PFSK-1 (cell line): ENCODE measurements around the gene STAU1.

Source experiments
- FOXP2 ChIP-seq: optimal IDR thresholded peaks from 2 replicates; pipeline ENCODE3; 2011; ENCODE audit warnings: borderline replicate concordance, control low read depth, inconsistent platforms; ENCODE audit not compliant: insufficient read depth; ENCODE audit errors: extremely low read length, extremely low read depth
- POLR2AphosphoS5 ChIP-seq: IDR thresholded peaks from 2 replicates; pipeline ENCODE4 v1.6.1; 2012; ENCODE audit warnings: low read depth, mild to moderate bottlenecking, control low read depth, low read length, moderate library complexity
- REST ChIP-seq, 2 experiments: IDR thresholded peaks; 2 replicates each; pipeline versions ENCODE4 v1.6.1 to v1.8.0; 2011 to 2012; ENCODE audit warnings: low read depth in 2 of 2, low read length in 2 of 2, control low read depth in 1 of 2, inconsistent platforms in 1 of 2, mild to moderate bottlenecking in 1 of 2, moderate library complexity in 1 of 2; ENCODE audit not compliant: insufficient read depth in 1 of 2
- SIN3A ChIP-seq: IDR thresholded peaks from 2 replicates; pipeline ENCODE4 v1.6.1; 2012; ENCODE audit warnings: mild to moderate bottlenecking, low read length, moderate library complexity, borderline replicate concordance; ENCODE audit not compliant: insufficient read depth
- TAF1 ChIP-seq: IDR thresholded peaks from 2 replicates; pipeline ENCODE4 v1.6.1; 2012; ENCODE audit warnings: low read length, control low read depth, borderline replicate concordance; ENCODE audit not compliant: insufficient read depth

STAU1 gene

DNA sequence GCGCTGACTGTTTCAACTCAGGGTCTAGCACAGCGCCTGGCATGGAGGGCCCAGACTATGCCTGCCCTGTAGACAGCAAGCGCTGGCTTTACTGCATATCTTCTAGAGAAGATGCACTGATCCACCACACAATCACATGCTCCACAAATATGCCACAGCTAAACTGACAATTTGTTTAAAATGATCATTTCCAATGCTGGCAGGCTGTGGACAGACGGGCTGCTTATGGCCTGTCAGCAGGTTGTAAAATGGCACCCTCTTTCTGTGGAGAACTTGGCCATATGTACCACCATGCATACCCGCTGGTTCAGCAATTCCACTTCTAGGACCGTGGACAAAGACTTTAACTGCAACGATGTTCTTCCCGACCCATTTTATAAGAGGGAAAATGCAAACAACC, 40.8 kb downstream of the STAU1 start:
- TF ChIP-seq REST (IDR thresholded peaks at IDR 0.05; ENCODE audit: insufficient read depth in 1 of 2, low read depth in 2 of 2, low read length in 2 of 2) (no peak), FOXP2 (no peak), SIN3A (no peak), TAF1 (no peak), POLR2AphosphoS5 (no peak)

DNA sequence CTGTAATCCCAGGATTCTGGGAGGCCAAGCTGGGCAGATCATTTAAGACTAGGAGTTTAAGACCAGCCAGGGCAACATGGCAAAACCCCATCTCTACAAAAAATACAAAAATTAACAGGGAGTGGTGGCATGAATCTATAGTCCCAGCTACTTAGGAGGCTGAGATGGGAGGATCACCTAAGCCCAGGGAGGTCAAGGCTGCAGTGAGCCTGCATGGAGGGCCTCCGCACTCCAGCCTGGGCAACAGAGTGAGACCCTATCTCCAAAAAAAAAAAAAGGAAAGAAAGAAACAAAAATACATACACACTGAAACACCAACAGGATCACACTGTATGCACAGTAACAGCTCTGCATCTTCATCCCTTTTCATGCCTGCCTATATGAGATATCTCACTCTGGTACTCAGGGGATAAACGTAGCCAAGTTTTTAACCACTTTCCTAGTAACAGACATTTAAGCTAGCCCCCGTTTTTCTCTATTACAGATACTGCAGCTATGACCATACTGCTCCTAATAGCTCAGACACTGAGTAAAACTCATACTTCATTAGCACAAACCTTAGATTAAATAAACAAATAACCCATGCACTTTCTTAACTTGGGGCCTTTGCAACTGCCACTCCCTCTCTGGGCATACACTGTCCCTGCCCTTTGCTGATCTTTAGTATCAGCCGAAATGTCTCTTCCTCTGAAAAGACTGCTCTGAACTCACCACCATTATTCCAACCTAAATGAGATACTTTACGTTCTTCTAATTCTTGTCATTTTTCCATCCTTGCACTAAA, 41.5 kb downstream of the STAU1 start:
- TF ChIP-seq SIN3A (no peak), POLR2AphosphoS5 (no peak), REST (IDR thresholded peaks at IDR 0.05; ENCODE audit: insufficient read depth in 1 of 2, low read depth in 2 of 2, low read length in 2 of 2) (no peak), FOXP2 (no peak), TAF1 (no peak)

GRCh38 chr20:49140834-49141233, 47.3 kb downstream of the STAU1 start:
- TF ChIP-seq REST (IDR thresholded peaks at IDR 0.05; ENCODE audit: insufficient read depth in 1 of 2, low read depth in 2 of 2, low read length in 2 of 2) (no peak), SIN3A (no peak), FOXP2 (no peak)

GRCh38 chr20:49140411-49140810, 47.7 kb downstream of the STAU1 start:
- TF ChIP-seq REST (IDR thresholded peaks at IDR 0.05; ENCODE audit: insufficient read depth in 1 of 2, low read depth in 2 of 2, low read length in 2 of 2) (no peak), FOXP2 (no peak), TAF1 (no peak), POLR2AphosphoS5 (no peak), SIN3A (no peak)

GRCh38 chr20:49138431-49138830, 49.7 kb downstream of the STAU1 start:
- TF ChIP-seq SIN3A = no peak
- TF ChIP-seq POLR2AphosphoS5 = no peak
- TF ChIP-seq REST (IDR thresholded peaks at IDR 0.05; ENCODE audit: insufficient read depth in 1 of 2, low read depth in 2 of 2, low read length in 2 of 2) = no peak
- no peak for TF ChIP-seq FOXP2
- TF ChIP-seq TAF1 = no peak
